PC-3 (cell line): ENCODE data around the gene SLC47A2.

ENCODE experiments used
- EZH2 ChIP-seq: fragments of 300-600 bp; sonication (generic); IDR thresholded peaks from one replicate; pipeline ENCODE4 v1.6.1; 2017; ENCODE audit warnings: antibody characterized with exemption, mild to moderate bottlenecking, low read length; ENCODE audit not compliant: unreplicated experiment
- TF ChIP-seq, protein P1 (sequence below): fragments of 300-600 bp; sonication (generic); conservative IDR thresholded peaks from 2 replicates; pipeline ENCODE4 v1.5.1; 2017; ENCODE audit warnings: antibody characterized with exemption, low read depth, mild to moderate bottlenecking, low read length

DNA sequence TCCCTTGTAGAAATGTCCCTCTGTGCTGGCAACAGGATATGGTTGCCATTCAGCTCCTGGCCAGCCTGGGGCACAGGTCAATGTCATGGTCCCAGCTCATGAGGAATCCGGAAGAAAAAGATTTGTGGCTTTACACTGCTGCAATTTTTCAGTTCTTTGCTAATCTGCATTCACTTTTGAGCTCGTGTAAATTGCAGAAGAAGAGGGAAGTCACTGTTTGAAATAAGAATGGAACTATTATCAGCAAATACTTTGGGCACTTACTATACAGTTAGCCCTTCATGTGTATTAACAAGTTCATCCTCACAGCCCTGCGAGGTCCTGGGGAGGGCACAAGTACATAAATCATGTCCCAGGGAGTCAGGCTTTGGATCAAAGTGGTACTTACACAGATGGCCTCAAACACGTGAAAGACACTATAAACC is 14.2 kb downstream of the SLC47A2 start:
- TF ChIP-seq, protein P1, sequence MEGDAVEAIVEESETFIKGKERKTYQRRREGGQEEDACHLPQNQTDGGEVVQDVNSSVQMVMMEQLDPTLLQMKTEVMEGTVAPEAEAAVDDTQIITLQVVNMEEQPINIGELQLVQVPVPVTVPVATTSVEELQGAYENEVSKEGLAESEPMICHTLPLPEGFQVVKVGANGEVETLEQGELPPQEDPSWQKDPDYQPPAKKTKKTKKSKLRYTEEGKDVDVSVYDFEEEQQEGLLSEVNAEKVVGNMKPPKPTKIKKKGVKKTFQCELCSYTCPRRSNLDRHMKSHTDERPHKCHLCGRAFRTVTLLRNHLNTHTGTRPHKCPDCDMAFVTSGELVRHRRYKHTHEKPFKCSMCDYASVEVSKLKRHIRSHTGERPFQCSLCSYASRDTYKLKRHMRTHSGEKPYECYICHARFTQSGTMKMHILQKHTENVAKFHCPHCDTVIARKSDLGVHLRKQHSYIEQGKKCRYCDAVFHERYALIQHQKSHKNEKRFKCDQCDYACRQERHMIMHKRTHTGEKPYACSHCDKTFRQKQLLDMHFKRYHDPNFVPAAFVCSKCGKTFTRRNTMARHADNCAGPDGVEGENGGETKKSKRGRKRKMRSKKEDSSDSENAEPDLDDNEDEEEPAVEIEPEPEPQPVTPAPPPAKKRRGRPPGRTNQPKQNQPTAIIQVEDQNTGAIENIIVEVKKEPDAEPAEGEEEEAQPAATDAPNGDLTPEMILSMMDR: no peak
- no peak for TF ChIP-seq EZH2
